Smooth muscle cell (in vitro differentiated cells): ENCODE measurements around the gene SIX5. TPM values are rescaled to one million over a fixed set of nuclear protein-coding genes. Genes with fewer than 3 reads are reported as not detected.

Experiments
- DNase-seq: peaks from one replicate; lab custom pipeline; 2025; ENCODE audit not compliant: unreplicated experiment; lab: John Stamatoyannopoulos, UW
- H2AFZ ChIP-seq: fragments of 200-600 bp; sonication (generic); 2 replicates; pipeline ENCODE4 v1.6.0; 2016; ENCODE audit warnings: antibody characterized with exemption, low read depth, mild to moderate bottlenecking
- H3F3A ChIP-seq: fragments of 200-600 bp; sonication (generic); 2 replicates; pipeline ENCODE4 v1.6.0; 2017; ENCODE audit warnings: antibody characterized with exemption, low read depth
- H3K27ac ChIP-seq: fragments of 200-600 bp; sonication (generic); 2 replicates; pipeline ENCODE4 v1.5.1; 2016; ENCODE audit warnings: low read depth, mild to moderate bottlenecking
- H3K27me3 ChIP-seq: fragments of 200-600 bp; sonication (generic); 2 replicates; pipeline ENCODE4 v1.6.1; 2016; ENCODE audit warnings: low read depth, mild to moderate bottlenecking
- H3K36me3 ChIP-seq: fragments of 200-600 bp; sonication (generic); 2 replicates; pipeline ENCODE4 v1.5.1; 2016; ENCODE audit warnings: low read depth
- H3K4me1 ChIP-seq: fragments of 200-600 bp; sonication (generic); 2 replicates; pipeline ENCODE4 v1.5.1; 2016; ENCODE audit warnings: low read depth
- H3K4me2 ChIP-seq: fragments of 200-600 bp; sonication (generic); 2 replicates; pipeline ENCODE4 v1.6.0; 2016; ENCODE audit warnings: mild to moderate bottlenecking
- H3K4me3 ChIP-seq: fragments of 200-600 bp; sonication (generic); 2 replicates; pipeline ENCODE4 v1.5.1; 2016; ENCODE audit warnings: mild to moderate bottlenecking
- H3K79me2 ChIP-seq: fragments of 200-600 bp; sonication (generic); 2 replicates; pipeline ENCODE4 v1.6.0; 2016; ENCODE audit warnings: low read depth, mild to moderate bottlenecking
- H3K9ac ChIP-seq: fragments of 200-600 bp; sonication (generic); 2 replicates; pipeline ENCODE4 v1.6.0; 2016; ENCODE audit warnings: low read depth
- H3K9me3 ChIP-seq: fragments of 200-600 bp; sonication (generic); replicated peaks from 2 replicates; pipeline ENCODE4 v1.5.1; 2016; ENCODE audit warnings: low read depth
- H4K20me1 ChIP-seq: fragments of 200-600 bp; sonication (generic); 2 replicates; pipeline ENCODE4 v1.6.0; 2016; ENCODE audit warnings: low read depth
- CTCF ChIP-seq: fragments of 200-600 bp; sonication (generic); IDR thresholded peaks from 2 replicates; pipeline ENCODE4 v1.5.1; 2017; ENCODE audit warnings: borderline replicate concordance, mild to moderate bottlenecking, antibody characterized with exemption; ENCODE audit not compliant: insufficient read depth, poor library complexity, severe bottlenecking
- WGBS: methylation state at CpG from one replicate; pipeline ENCODE4 v1.1.7; 2016; ENCODE audit warnings: low lambda C conversion rate; 5-methylcytosine and 5-hydroxymethylcytosine counted together
- polyA plus RNA-seq: library from polyadenylated mRNA; unstranded; fragments of >200 nt; fragmentation: Nextera tagmentation; extraction: Ambion mirVana; gene quantifications from 2 replicates; pipeline ENCODE4 v1.2.1, GENCODE V29; 2016
- total RNA-seq: library from RNA; depleted of rRNA; stranded (reverse); fragments of >200 nt; gene quantifications from 2 replicates; pipeline ENCODE4 v1.2.3, GENCODE V29; 2014

The SIX5 gene
- total and polyA plus RNA-seq, 2 experiments from 2014 or later, result 10.2 to 16.0 TPM

GRCh38 chr19:45739498-45740439, 29.3 kb downstream of the SIX5 start:
- DNase-seq, result no peak
- H3K4me2 ChIP-seq, result no peak overlapping the region
- no peaks in the 10 kb centered on the region for H3K9me3 ChIP-seq
- H4K20me1 ChIP-seq, result no peaks in the 10 kb centered on the region
- H3K36me3 ChIP-seq, result no peaks in the 10 kb centered on the region
- no peaks in the 10 kb centered on the region for H3F3A ChIP-seq
- WGBS, result 92% methylated on average over 10 of the region's 10 CpGs
- H3K4me3 ChIP-seq, result no peak overlapping the region
- no peak overlapping the region for H3K9ac ChIP-seq
- no peak overlapping the region for H3K27ac ChIP-seq
- no peaks in the 10 kb centered on the region for H3K27me3 ChIP-seq
- TF ChIP-seq CTCF, result no peak
- H2AFZ ChIP-seq, result no peak overlapping the region
- H3K4me1 ChIP-seq, result no peaks in the 10 kb centered on the region
- no peaks in the 10 kb centered on the region for H3K79me2 ChIP-seq

GRCh38 chr19:45733160-45733810, 35.8 kb downstream of the SIX5 start, which contains the start of gene MEIOSIN:
TSS of gene MEIOSIN (plus strand) at chr19:45733439. CDS start at chr19:45735377, 1,938 bp downstream.
- WGBS, result 98% methylated on average over 42 of the region's 59 CpGs
- H3K4me3 ChIP-seq, result no peak within 1 kb of the TSS
- H3K4me2 ChIP-seq, result no peak within 1 kb of the TSS
- TF ChIP-seq CTCF, result no peak
- H3K9ac ChIP-seq, result no peak within 1 kb of the TSS
- peaks cover 22% of the 10 kb centered on the region for H3K79me2 ChIP-seq
- H4K20me1 ChIP-seq, result peaks cover 6% of the 10 kb centered on the region
- no peaks in the 10 kb centered on the region for H3K27me3 ChIP-seq
- no peaks in the 10 kb centered on the region for H3F3A ChIP-seq
- H3K9me3 ChIP-seq, result no peaks in the 10 kb centered on the region
- H2AFZ ChIP-seq, result no peak within 1 kb of the TSS
- no peak for DNase-seq
- peaks cover 4% of the 10 kb centered on the region for H3K4me1 ChIP-seq
- H3K27ac ChIP-seq, result no peak within 1 kb of the TSS
- H3K36me3 ChIP-seq, result no peaks in the 10 kb centered on the region

- DNase-seq, result peak; percentile 83
- peak within 1 kb of the TSS; percentile 66 for H3K4me3 ChIP-seq
- H3K79me2 ChIP-seq, result peaks cover 49% of the 10 kb centered on the region
- H4K20me1 ChIP-seq, result peaks cover 32% of the 10 kb centered on the region
- H2AFZ ChIP-seq, result peak within 1 kb of the TSS; percentile 23
- no peaks in the 10 kb centered on the region for H3K36me3 ChIP-seq
- peak; percentile 8 for TF ChIP-seq CTCF
- no peaks in the 10 kb centered on the region for H3F3A ChIP-seq
- peak within 1 kb of the TSS; percentile 89 for H3K4me2 ChIP-seq
- no peaks in the 10 kb centered on the region for H3K27me3 ChIP-seq
- no peaks in the 10 kb centered on the region for H3K9me3 ChIP-seq
- H3K9ac ChIP-seq, result peak within 1 kb of the TSS; percentile 74
- 2% methylated on average over 35 of the region's 48 CpGs for WGBS
- no peak within 1 kb of the TSS for H3K27ac ChIP-seq
- H3K4me1 ChIP-seq, result peaks cover 4% of the 10 kb centered on the region
Observed at GRCh38 chr19:45730368-45731288, 38.4 kb downstream of the SIX5 start, which contains the start of gene FBXO46. TSS of gene FBXO46 (minus strand) at chr19:45730896. CDS start at chr19:45713495, 17,401 bp downstream.
